H1 (cell line): ENCODE measurements around the gene TSC22D3. TPM values are rescaled to one million over a fixed set of nuclear protein-coding genes. Genes with fewer than 3 reads are reported as not detected.

Source experiments
- CTCF ChIA-PET: fragments of 300-600 bp; sonication (Branson Sonifier 250); formaldehyde crosslinking; loops from one replicate; lab custom pipeline; 2021; ENCODE audit not compliant: partially characterized antibody; lab: Charles Lee
- POLR2A ChIA-PET: fragments of 300-600 bp; sonication (Branson Sonifier 250); formaldehyde crosslinking; loops from one replicate; lab custom pipeline; 2021; ENCODE audit warnings: inconsistent platforms; ENCODE audit not compliant: partially characterized antibody; lab: Charles Lee
- DNase-seq, 2 experiments: peaks; one replicate each; pipeline versions ENCODE4 v3.0.0 to v3.0.0-alpha.2; 2010 to 2022; ENCODE audit warnings: low spot score in 2 of 2, low read depth in 1 of 2, mixed read lengths in 1 of 2
- FAIRE-seq: peaks from 2 replicates; lab custom pipeline; 2011; peaks lifted over from hg19 to GRCh38; lab: Jason Lieb, UNC
- H2AFZ ChIP-seq: 2 replicates; pipeline ENCODE4 v1.8.1; 2012; ENCODE audit warnings: low read length, inconsistent platforms
- H2AK5ac ChIP-seq: 2 replicates; pipeline ENCODE4 v1.6.1; 2013; ENCODE audit warnings: low read depth, low read length
- H2BK120ac ChIP-seq: replicated peaks from 2 replicates; pipeline ENCODE3; 2013; ENCODE audit warnings: low read depth, low read length, inconsistent platforms
- H2BK12ac ChIP-seq: 2 replicates; pipeline ENCODE4 v1.6.1; 2013; ENCODE audit warnings: low read depth, low read length
- H2BK15ac ChIP-seq: 2 replicates; pipeline ENCODE4 v1.6.1; 2013; ENCODE audit warnings: low read length
- H2BK20ac ChIP-seq: 2 replicates; pipeline ENCODE4 v1.6.1; 2013; ENCODE audit warnings: low read length
- H2BK5ac ChIP-seq: 2 replicates; pipeline ENCODE4 v1.6.1; 2013; ENCODE audit warnings: low read depth, low read length
- H3K14ac ChIP-seq: 2 replicates; pipeline ENCODE4 v1.6.1; 2013; ENCODE audit warnings: inconsistent platforms; ENCODE audit not compliant: insufficient read length
- H3K18ac ChIP-seq: 2 replicates; pipeline ENCODE4 v1.6.1; 2013; ENCODE audit warnings: low read length; ENCODE audit errors: extremely low read depth
- H3K23ac ChIP-seq: 2 replicates; pipeline ENCODE4 v1.6.1; 2013; ENCODE audit warnings: inconsistent platforms; ENCODE audit not compliant: insufficient read length
- H3K23me2 ChIP-seq: 2 replicates; pipeline ENCODE4 v1.6.1; 2013; ENCODE audit warnings: low read depth, low read length
- H3K27ac ChIP-seq: 2 replicates; pipeline ENCODE4 v1.6.1; 2011; ENCODE audit warnings: low read depth, low read length, inconsistent platforms
- H3K27me3 ChIP-seq, 4 experiments: replicated peaks in 1 of 4; 1 replicate in 1 of 4; 2 replicates in 3 of 4; pipeline versions ENCODE4 v1.6.1 to v1.8.1; 2011 to 2013; ENCODE audit warnings: low read length in 3 of 4, mild to moderate bottlenecking in 3 of 4, inconsistent platforms in 2 of 4, mixed read lengths in 2 of 4, moderate library complexity in 1 of 4; ENCODE audit not compliant: control insufficient read depth in 3 of 4, insufficient read depth in 3 of 4; ENCODE audit errors: extremely low read depth in 1 of 4
- H3K36me3 ChIP-seq, 4 experiments: 2 replicates each; pipeline versions ENCODE4 v1.6.1 to v1.8.1; 2011 to 2013; ENCODE audit warnings: mild to moderate bottlenecking in 4 of 4, low read length in 3 of 4, moderate library complexity in 2 of 4, control low read depth in 1 of 4, inconsistent platforms in 1 of 4; ENCODE audit not compliant: insufficient read depth in 4 of 4, control insufficient read depth in 2 of 4
- H3K4ac ChIP-seq: replicated peaks from 2 replicates; pipeline ENCODE3; 2013; ENCODE audit warnings: low read length, low read depth, mixed read lengths, inconsistent platforms; ENCODE audit not compliant: insufficient read length
- H3K4me1 ChIP-seq, 4 experiments: replicated peaks in 1 of 4; 1 replicate in 1 of 4; 2 replicates in 3 of 4; pipeline versions ENCODE4 v1.6.1 to v1.8.1; 2011 to 2013; ENCODE audit warnings: low read length in 3 of 4, inconsistent platforms in 2 of 4, mixed read lengths in 1 of 4; ENCODE audit not compliant: insufficient read depth in 4 of 4, control insufficient read depth in 3 of 4
- H3K4me2 ChIP-seq, 2 experiments: 2 replicates each; pipeline versions ENCODE4 v1.6.1 to v1.8.1; 2011 to 2013; ENCODE audit warnings: low read depth in 2 of 2, low read length in 2 of 2, control low read depth in 1 of 2, inconsistent platforms in 1 of 2, mild to moderate bottlenecking in 1 of 2; ENCODE audit not compliant: insufficient read depth in 1 of 2
- H3K4me3 ChIP-seq, 4 experiments: fragments of 200-600, 300-600 bp in 1 of 4; sonication (generic), shearing (Covaris generic), sonication (Bioruptor Twin) in 1 of 4; 2 replicates each; pipeline versions ENCODE4 v1.5.1 to v1.8.1; 2011 to 2016; ENCODE audit warnings: low read length in 4 of 4, low read depth in 3 of 4, control low read depth in 2 of 4, inconsistent platforms in 2 of 4, mild to moderate bottlenecking in 2 of 4, mixed read lengths in 1 of 4, moderate library complexity in 1 of 4; ENCODE audit not compliant: insufficient read depth in 2 of 4; ENCODE audit errors: extremely low read depth in 1 of 4
- H3K56ac ChIP-seq: replicated peaks from 2 replicates; pipeline ENCODE3; 2013; ENCODE audit warnings: low read depth, mild to moderate bottlenecking, mixed read lengths, low read length, inconsistent platforms; ENCODE audit not compliant: insufficient read length
- H3K79me1 ChIP-seq: 2 replicates; pipeline ENCODE4 v1.6.1; 2013; ENCODE audit warnings: low read depth, low read length, control low read depth
- H3K79me2 ChIP-seq, 2 experiments: 2 replicates each; pipeline versions ENCODE4 v1.6.1 to v1.8.1; 2012 to 2013; ENCODE audit warnings: low read length in 2 of 2, mild to moderate bottlenecking in 2 of 2, inconsistent platforms in 1 of 2; ENCODE audit not compliant: insufficient read depth in 2 of 2, control insufficient read depth in 1 of 2
- H3K9ac ChIP-seq, 4 experiments: replicated peaks in 1 of 4; 1 replicate in 1 of 4; 2 replicates in 3 of 4; pipeline versions ENCODE4 v1.6.1 to v1.8.1; 2011 to 2013; ENCODE audit warnings: low read depth in 3 of 4, low read length in 3 of 4, control low read depth in 2 of 4, mild to moderate bottlenecking in 2 of 4, moderate library complexity in 2 of 4, inconsistent platforms in 1 of 4; ENCODE audit errors: extremely low read depth in 1 of 4
- H3K9me3 ChIP-seq, 2 experiments: 2 replicates each; pipeline versions ENCODE4 v1.6.1 to v1.8.1; 2012 to 2013; ENCODE audit warnings: mild to moderate bottlenecking in 2 of 2, moderate library complexity in 2 of 2, control low read depth in 1 of 2, inconsistent platforms in 1 of 2, low read depth in 1 of 2, low read length in 1 of 2, mixed read lengths in 1 of 2; ENCODE audit not compliant: insufficient read depth in 2 of 2
- H4K20me1 ChIP-seq, 2 experiments: replicated peaks in 1 of 2; 2 replicates each; pipeline versions ENCODE3 to v1.8.1; 2011 to 2013; ENCODE audit warnings: inconsistent platforms in 2 of 2, low read length in 2 of 2, mild to moderate bottlenecking in 1 of 2; ENCODE audit not compliant: insufficient read depth in 2 of 2, control insufficient read depth in 1 of 2
- H4K5ac ChIP-seq: 2 replicates; pipeline ENCODE4 v1.6.1; 2013; ENCODE audit warnings: low read length, low read depth, mixed read lengths, inconsistent platforms; ENCODE audit not compliant: insufficient read length
- H4K8ac ChIP-seq: 2 replicates; pipeline ENCODE4 v1.8.0; 2013; ENCODE audit warnings: mild to moderate bottlenecking, moderate library complexity, low read length, inconsistent platforms; ENCODE audit not compliant: insufficient read depth; ENCODE audit errors: extremely low read depth
- H4K91ac ChIP-seq: replicated peaks from 2 replicates; pipeline ENCODE3; 2013; ENCODE audit warnings: low read length, mixed read lengths, inconsistent platforms; ENCODE audit not compliant: insufficient read length
- ASH2L ChIP-seq: fragments of 200-600, 300-600 bp; sonication (generic); IDR thresholded peaks from one replicate; pipeline ENCODE4 v1.7.1; 2017; ENCODE audit warnings: low read length
- FOSL1 ChIP-seq: IDR thresholded peaks from 2 replicates; pipeline ENCODE4 v1.6.1; 2011; ENCODE audit warnings: mild to moderate bottlenecking, low read depth, low read length, moderate library complexity; ENCODE audit not compliant: insufficient read depth
- GTF2F1 ChIP-seq: IDR thresholded peaks from 2 replicates; pipeline ENCODE4 v1.6.1; 2012; ENCODE audit warnings: low read depth, low read length, improper control_type of control experiment, borderline replicate concordance
- JUN ChIP-seq: IDR thresholded peaks from 2 replicates; pipeline ENCODE4 v1.6.1; 2011; ENCODE audit warnings: low read depth, mild to moderate bottlenecking, improper control_type of control experiment, low read length
- NRF1 ChIP-seq: IDR thresholded peaks from 2 replicates; pipeline ENCODE4 v1.6.1; 2011; ENCODE audit warnings: mild to moderate bottlenecking, low read depth, low read length, improper control_type of control experiment
- POLR2AphosphoS5 ChIP-seq: IDR thresholded peaks from 2 replicates; pipeline ENCODE4 v1.6.1; 2011; ENCODE audit warnings: low read depth, low read length
- RBBP5 ChIP-seq: IDR thresholded peaks from 2 replicates; pipeline ENCODE4 v1.7.1; 2012; ENCODE audit warnings: low read depth, mild to moderate bottlenecking, inconsistent platforms, low read length, moderate library complexity, borderline replicate concordance
- RFX5 ChIP-seq: IDR thresholded peaks from 2 replicates; pipeline ENCODE4 v1.6.1; 2011; ENCODE audit warnings: low read depth, low read length, improper control_type of control experiment, borderline replicate concordance
- SIRT6 ChIP-seq: IDR thresholded peaks from one replicate; pipeline ENCODE4 v1.7.1; 2012; ENCODE audit warnings: low read length, inconsistent platforms
- SUZ12 ChIP-seq: fragments of 200-600 bp; sonication (generic); IDR thresholded peaks from 2 replicates; pipeline ENCODE4 v1.6.1; 2012; ENCODE audit warnings: mild to moderate bottlenecking, inconsistent platforms, low read length, moderate library complexity, mixed read lengths
- TAF7 ChIP-seq: optimal IDR thresholded peaks from 2 replicates; pipeline ENCODE3; 2011; ENCODE audit warnings: low read depth, mild to moderate bottlenecking, inconsistent platforms, low read length, moderate library complexity, borderline replicate concordance
- TBP ChIP-seq: IDR thresholded peaks from 2 replicates; pipeline ENCODE4 v1.6.1; 2011; ENCODE audit warnings: low read depth, low read length, improper control_type of control experiment
- WGBS, 2 experiments: shearing (Covaris generic) in 1 of 2; methylation state at CpG; one replicate each; pipeline versions ENCODE4 v1.1.6 to v1.1.7; 2013 to 2015; ENCODE audit warnings: low lambda C conversion rate in 2 of 2, mixed read lengths in 2 of 2, inconsistent platforms in 1 of 2, low coverage in 1 of 2, missing lambda C conversion rate in 1 of 2; ENCODE audit not compliant: insufficient replicate concordance in 2 of 2, insufficient coverage in 1 of 2, insufficient read length in 1 of 2; ENCODE audit errors: extremely low coverage in 1 of 2, missing lambda C conversion rate in 1 of 2; 5-methylcytosine and 5-hydroxymethylcytosine counted together
- polyA plus RNA-seq, 7 experiments: library from polyadenylated mRNA; depleted of rRNA in 3 of 7; stranded (reverse) in 5 of 7; unstranded in 2 of 7; fragments of >200 nt in 5 of 7; fragments of 200-250 nt in 2 of 7; gene quantifications; 1 replicate in 5 of 7; 2 replicates in 1 of 7; 4 replicates in 1 of 7; pipeline versions ENCODE4 v1.2.1 to v1.2.3, GENCODE V29; 2011 to 2013; ENCODE audit warnings: missing spikeins in 2 of 7, mixed read lengths in 2 of 7
- total RNA-seq: library from RNA; stranded (reverse); fragmentation: NEBNext Ultra II Directional; extraction: Animal tissue kit (Norgen Biotek cat#: 25700); gene quantifications from 2 replicates; pipeline ENCODE4 v1.2.1, GENCODE V29; 2021

Gene TSC22D3
- total and polyA plus RNA-seq, 2 of the 8 experiments (the other 6 are each of a cell fraction or from before 2014, with no cell fraction given): 7.6 to 12.9 TPM

DNA sequence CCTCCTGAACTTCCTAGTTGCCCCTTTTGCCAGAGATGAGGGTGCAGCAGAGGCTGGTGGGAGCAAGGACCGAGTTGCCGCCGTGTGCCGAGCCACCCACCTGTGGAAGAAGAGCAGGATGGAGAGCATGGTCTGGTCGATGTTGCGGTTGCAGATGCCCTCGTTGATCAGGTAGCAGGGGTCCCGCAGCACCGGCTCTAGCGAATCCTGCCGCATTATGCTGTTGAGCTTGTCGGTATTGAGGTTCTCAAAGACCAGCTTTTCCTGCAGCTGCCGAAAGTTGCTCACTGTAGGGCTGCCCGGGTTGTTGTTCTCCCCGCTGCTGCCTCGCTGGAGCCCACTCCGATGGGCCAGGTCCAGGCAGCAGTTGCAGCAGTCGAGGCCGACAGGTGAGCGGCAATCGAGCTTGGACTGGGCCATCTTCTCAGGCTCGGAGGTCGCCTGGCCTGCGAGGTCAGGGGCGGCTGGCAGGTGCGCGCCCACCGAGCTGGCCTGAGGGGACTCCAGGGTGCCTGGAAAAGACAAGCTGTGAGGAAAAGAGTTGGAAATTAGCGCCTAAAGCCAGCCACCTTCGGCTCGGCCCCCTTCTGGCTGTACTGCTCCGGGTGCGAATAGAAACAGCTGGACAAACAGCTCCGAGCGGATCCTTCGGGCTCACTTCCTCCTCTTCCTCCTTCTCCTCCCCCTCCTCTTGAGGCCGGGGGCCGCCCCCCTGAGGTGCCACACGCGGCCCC is 420 bp downstream of the TSC22D3 start:
- no peaks in the 10 kb centered on the region for H3K79me2 ChIP-seq
- H4K20me1 ChIP-seq: no peaks in the 10 kb centered on the region
- H4K91ac ChIP-seq: no peak overlapping the region
- no peaks in the 10 kb centered on the region for H3K79me1 ChIP-seq
- no peak overlapping the region for H2BK120ac ChIP-seq
- H2BK5ac ChIP-seq: no peak overlapping the region
- no peak overlapping the region for H3K27ac ChIP-seq
- H3K23ac ChIP-seq: no peak overlapping the region
- H3K4ac ChIP-seq: no peak overlapping the region
- H3K56ac ChIP-seq: no peak overlapping the region
- H3K4me2 ChIP-seq: peak overlapping the region; percentile 89 to 94
- H4K8ac ChIP-seq: no peak overlapping the region
- H3K9ac ChIP-seq: peak overlapping the region in 1 of 4 experiments; percentile 39; a peak in 1 of 7 replicates
- FAIRE-seq: no peak
- H2AK5ac ChIP-seq: no peak overlapping the region
- H3K4me1 ChIP-seq: peaks cover 0 to 10% (median 8%) of the 10 kb centered on the region in 4 experiments
- peak in 1 of 2 experiments; percentile 47 for DNase-seq
- no peaks in the 10 kb centered on the region for H3K9me3 ChIP-seq
- no peak overlapping the region for H2AFZ ChIP-seq
- peaks cover 20 to 39% (median 32%) of the 10 kb centered on the region in 4 experiments for H3K27me3 ChIP-seq
- H3K18ac ChIP-seq: no peak overlapping the region; the same call in 1 of the 2 replicates
- no peak overlapping the region for H2BK15ac ChIP-seq
- peak overlapping the region; percentile 26 to 62 (median 41) for H3K4me3 ChIP-seq
- POLR2A ChIA-PET: interaction anchor here (0.6 to 3.1 kb wide), 5 partner anchors 25 to 147 kb away, joined by 3 to 21 read pairs (median 4); partner anchors contain the start of gene PRPS1
- 4% methylated on average over 30 of the region's 40 CpGs; no CpG with 5 or more reads in 1 of the 2 experiments for WGBS, 2 experiments
- H2BK20ac ChIP-seq: no peak overlapping the region
- H3K14ac ChIP-seq: no peak overlapping the region
- peak overlapping the region; percentile 17; the same call in 1 of the 2 replicates for H2BK12ac ChIP-seq
- CTCF ChIA-PET: interaction anchor here (0.6 to 10.8 kb wide), 17 partner anchors 17 to 710 kb away, joined by 3 to 209 read pairs (median 5); no protein-coding TSS in a partner anchor
- H3K36me3 ChIP-seq: no peaks in the 10 kb centered on the region
- H4K5ac ChIP-seq: no peak overlapping the region
- peaks cover 4% of the 10 kb centered on the region; the same call in 1 of the 2 replicates for H3K23me2 ChIP-seq
- TF ChIP-seq RFX5: no peak
- TF ChIP-seq ASH2L: peak; percentile 16
- TF ChIP-seq POLR2AphosphoS5: no peak
- TF ChIP-seq GTF2F1: no peak
- no peak for TF ChIP-seq TAF7
- peak; percentile 61 for TF ChIP-seq SUZ12
- 0 out of 2 replicates have a peak, but pooled peaks have one; percentile 33 for TF ChIP-seq RBBP5
- TF ChIP-seq NRF1: no peak
- no peak for TF ChIP-seq SIRT6
- no peak for TF ChIP-seq FOSL1
- TF ChIP-seq JUN: no peak
- no peak for TF ChIP-seq TBP
